ENCODE data around the gene SUPT3H. TPM values are rescaled to one million over a fixed set of nuclear protein-coding genes. Genes with fewer than 3 reads are reported as not detected.

SUPT3H gene
- total and polyA plus RNA-seq, 2 of the 13 experiments (the other 11 are each of a cell fraction or from before 2014, with no cell fraction given), result 11.9 to 36.1 TPM

DNA sequence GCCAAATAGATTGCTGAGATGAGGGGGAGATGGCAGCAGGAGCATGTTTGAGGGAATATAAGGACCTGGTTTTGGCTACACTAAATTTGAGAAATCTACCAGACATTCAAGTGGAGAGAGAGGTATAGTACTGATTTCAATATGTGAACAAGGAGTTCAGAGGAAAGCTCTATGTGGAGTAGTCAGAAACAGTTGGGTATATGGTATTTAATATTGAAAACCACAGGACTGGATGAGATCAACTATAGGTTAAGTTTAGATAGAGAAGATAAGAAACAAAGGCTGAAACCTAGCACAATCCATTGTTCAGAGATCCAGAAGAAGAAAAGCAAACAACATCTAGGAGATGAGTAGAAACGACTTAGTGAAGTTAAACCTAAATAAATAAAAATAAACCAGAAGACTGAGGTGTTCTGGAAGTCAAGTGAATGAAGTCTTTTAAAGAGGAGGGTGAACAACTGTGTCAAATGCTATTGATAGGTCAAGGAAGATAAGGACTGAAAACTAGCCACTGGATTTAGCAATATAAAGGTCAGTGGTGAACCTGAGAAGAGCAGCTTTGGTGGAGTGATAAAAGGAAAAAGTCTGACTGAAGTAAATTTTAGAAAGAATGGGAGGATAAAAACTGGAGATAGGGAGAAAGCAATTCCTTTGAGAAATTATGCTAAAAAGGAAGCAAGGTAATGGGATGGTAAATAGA is 170.8 kb downstream of the SUPT3H start:
- H3K27me3 ChIP-seq (ENCODE audit: control insufficient read depth in 1 of 2, insufficient read depth in 2 of 2, low read length in 2 of 2), result no peaks in the 10 kb centered on the region
- DNase-seq (ENCODE audit: low spot score), result peak; percentile 21
- ChIA-PET CTCF (ENCODE audit: low intra/inter-chr PET ratio, low total read pairs) (no interaction called here), POLR2A (no interaction called here)
- peaks cover 12% of the 10 kb centered on the region for H3K9me3 ChIP-seq (ENCODE audit: low read length)
- WGBS (ENCODE audit: low lambda C conversion rate), result 8% methylated on average over 1 of the region's 1 CpG
- in situ Hi-C loops (cut with HindIII; ENCODE audit: extremely low pct_ligation_motif_present, low pct_unique_long_range_greater_than_20kb) (no loop called here), intact Hi-C loops (cut with micrococcal nuclease; ENCODE audit: unreplicated experiment) (no loop called here)
- BruUV-seq (replicated peaks), result no TSS peak
- H3K79me2 ChIP-seq (ENCODE audit: insufficient read depth, low read length), result no peaks in the 10 kb centered on the region
- H2AFZ ChIP-seq (ENCODE audit: low read length), result no peak overlapping the region
- H3K36me3 ChIP-seq (replicated peaks in 1 of 2; ENCODE audit: control insufficient read depth in 1 of 2, insufficient read depth in 2 of 2, low read length in 2 of 2), result no peaks in the 10 kb centered on the region
- FAIRE-seq, result peak; percentile 54
- TF ChIP-seq ZNF660 (CRISPR knock-in tag; IDR thresholded peaks at IDR 0.05; ENCODE audit: borderline replicate concordance, low read depth) (no peak), SOX6 (IDR thresholded peaks at IDR 0.05) (no peak), SOX6 (CRISPR knock-in tag; IDR thresholded peaks at IDR 0.05) (peak; percentile 30; the same call in 1 of the 2 replicates), KAT2B (IDR thresholded peaks at IDR 0.05; ENCODE audit: borderline replicate concordance, low read depth, low read length) (no peak), RCOR2 (CRISPR knock-in tag; IDR thresholded peaks at IDR 0.05) (0 out of 2 replicates have a peak, but pooled peaks have one; percentile 33), ZNF12 (CRISPR knock-in tag; IDR thresholded peaks at IDR 0.05) (peak; percentile 70; the same call in 1 of the 2 replicates), SOX5 (CRISPR knock-in tag; IDR thresholded peaks at IDR 0.05; ENCODE audit: borderline replicate concordance) (peak; percentile 81), NR2F6 (IDR thresholded peaks at IDR 0.05) (peak; percentile 22; the same call in 1 of the 2 replicates), NR2F6 (CRISPR knock-in tag; IDR thresholded peaks at IDR 0.05) (no peak), HMG20A (CRISPR knock-in tag; IDR thresholded peaks at IDR 0.05; ENCODE audit: borderline replicate concordance) (peak; percentile 33; the same call in 1 of the 2 replicates), ZNF562 (CRISPR knock-in tag; IDR thresholded peaks at IDR 0.05; ENCODE audit: borderline replicate concordance) (no peak), ZNF564 (CRISPR knock-in tag; IDR thresholded peaks at IDR 0.05) (no peak), SOX13 (IDR thresholded peaks at IDR 0.05) (no peak), SOX13 (CRISPR knock-in tag; conservative IDR thresholded peaks at IDR 0.05 in 1 of 2, IDR thresholded peaks at IDR 0.05 in 1 of 2) (peak in 1 of 2 experiments; percentile 95; a peak in 2 of 4 replicates), NCOA2 (CRISPR knock-in tag; IDR thresholded peaks at IDR 0.05) (0 out of 2 replicates have a peak, but pooled peaks have one; percentile 10), U2AF1 (optimal IDR thresholded peaks at IDR 0.05; ENCODE audit: low read depth, low read length) (no peak), FLYWCH1 (CRISPR knock-in tag; IDR thresholded peaks at IDR 0.05) (no peak)
- TF ChIP-seq, protein P1, sequence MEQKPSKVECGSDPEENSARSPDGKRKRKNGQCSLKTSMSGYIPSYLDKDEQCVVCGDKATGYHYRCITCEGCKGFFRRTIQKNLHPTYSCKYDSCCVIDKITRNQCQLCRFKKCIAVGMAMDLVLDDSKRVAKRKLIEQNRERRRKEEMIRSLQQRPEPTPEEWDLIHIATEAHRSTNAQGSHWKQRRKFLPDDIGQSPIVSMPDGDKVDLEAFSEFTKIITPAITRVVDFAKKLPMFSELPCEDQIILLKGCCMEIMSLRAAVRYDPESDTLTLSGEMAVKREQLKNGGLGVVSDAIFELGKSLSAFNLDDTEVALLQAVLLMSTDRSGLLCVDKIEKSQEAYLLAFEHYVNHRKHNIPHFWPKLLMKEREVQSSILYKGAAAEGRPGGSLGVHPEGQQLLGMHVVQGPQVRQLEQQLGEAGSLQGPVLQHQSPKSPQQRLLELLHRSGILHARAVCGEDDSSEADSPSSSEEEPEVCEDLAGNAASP (CRISPR knock-in tag; IDR thresholded peaks at IDR 0.05; ENCODE audit: borderline replicate concordance), result no peak
- TF ChIP-seq, protein P2, sequence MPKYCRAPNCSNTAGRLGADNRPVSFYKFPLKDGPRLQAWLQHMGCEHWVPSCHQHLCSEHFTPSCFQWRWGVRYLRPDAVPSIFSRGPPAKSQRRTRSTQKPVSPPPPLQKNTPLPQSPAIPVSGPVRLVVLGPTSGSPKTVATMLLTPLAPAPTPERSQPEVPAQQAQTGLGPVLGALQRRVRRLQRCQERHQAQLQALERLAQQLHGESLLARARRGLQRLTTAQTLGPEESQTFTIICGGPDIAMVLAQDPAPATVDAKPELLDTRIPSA (CRISPR knock-in tag; IDR thresholded peaks at IDR 0.05; ENCODE audit: borderline replicate concordance), result no peak
- TF ChIP-seq, protein P3, sequence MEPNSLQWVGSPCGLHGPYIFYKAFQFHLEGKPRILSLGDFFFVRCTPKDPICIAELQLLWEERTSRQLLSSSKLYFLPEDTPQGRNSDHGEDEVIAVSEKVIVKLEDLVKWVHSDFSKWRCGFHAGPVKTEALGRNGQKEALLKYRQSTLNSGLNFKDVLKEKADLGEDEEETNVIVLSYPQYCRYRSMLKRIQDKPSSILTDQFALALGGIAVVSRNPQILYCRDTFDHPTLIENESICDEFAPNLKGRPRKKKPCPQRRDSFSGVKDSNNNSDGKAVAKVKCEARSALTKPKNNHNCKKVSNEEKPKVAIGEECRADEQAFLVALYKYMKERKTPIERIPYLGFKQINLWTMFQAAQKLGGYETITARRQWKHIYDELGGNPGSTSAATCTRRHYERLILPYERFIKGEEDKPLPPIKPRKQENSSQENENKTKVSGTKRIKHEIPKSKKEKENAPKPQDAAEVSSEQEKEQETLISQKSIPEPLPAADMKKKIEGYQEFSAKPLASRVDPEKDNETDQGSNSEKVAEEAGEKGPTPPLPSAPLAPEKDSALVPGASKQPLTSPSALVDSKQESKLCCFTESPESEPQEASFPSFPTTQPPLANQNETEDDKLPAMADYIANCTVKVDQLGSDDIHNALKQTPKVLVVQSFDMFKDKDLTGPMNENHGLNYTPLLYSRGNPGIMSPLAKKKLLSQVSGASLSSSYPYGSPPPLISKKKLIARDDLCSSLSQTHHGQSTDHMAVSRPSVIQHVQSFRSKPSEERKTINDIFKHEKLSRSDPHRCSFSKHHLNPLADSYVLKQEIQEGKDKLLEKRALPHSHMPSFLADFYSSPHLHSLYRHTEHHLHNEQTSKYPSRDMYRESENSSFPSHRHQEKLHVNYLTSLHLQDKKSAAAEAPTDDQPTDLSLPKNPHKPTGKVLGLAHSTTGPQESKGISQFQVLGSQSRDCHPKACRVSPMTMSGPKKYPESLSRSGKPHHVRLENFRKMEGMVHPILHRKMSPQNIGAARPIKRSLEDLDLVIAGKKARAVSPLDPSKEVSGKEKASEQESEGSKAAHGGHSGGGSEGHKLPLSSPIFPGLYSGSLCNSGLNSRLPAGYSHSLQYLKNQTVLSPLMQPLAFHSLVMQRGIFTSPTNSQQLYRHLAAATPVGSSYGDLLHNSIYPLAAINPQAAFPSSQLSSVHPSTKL (CRISPR knock-in tag; IDR thresholded peaks at IDR 0.05), result peak; percentile 28; the same call in 1 of the 2 replicates
- H3K27ac ChIP-seq (ENCODE audit: extremely low read length, insufficient read depth, low read length), result no peak overlapping the region
- H4K20me1 ChIP-seq (ENCODE audit: insufficient read depth, low read length), result no peaks in the 10 kb centered on the region
- H3K4me1 ChIP-seq (ENCODE audit: insufficient read depth, low read length), result peaks cover 20% of the 10 kb centered on the region
- no peak for ATAC-seq
- H3K4me2 ChIP-seq (ENCODE audit: low read depth, low read length), result no peak overlapping the region
- no peak overlapping the region for H3K4me3 ChIP-seq (replicated peaks in 1 of 3; ENCODE audit: insufficient read depth in 1 of 3, low read depth in 2 of 3, low read length in 3 of 3)
- H3K9ac ChIP-seq (ENCODE audit: insufficient read depth, low read depth, low read length), result no peak overlapping the region

Data from HepG2 (cell line).